Loucy (cell line): ENCODE results near the gene DRICH1.
"Not testable (repeated sequence)": the region's sequence is repeated elsewhere in the genome, so short reads cannot be mapped to it uniquely, and the experiment has no call there.

Experiments used
- H2AFZ ChIP-seq: fragments of 200-600 bp; sonication (generic); 2 replicates; pipeline ENCODE4 v1.6.0; 2016; ENCODE audit warnings: antibody characterized with exemption, mild to moderate bottlenecking, low read length, moderate library complexity
- H3F3A ChIP-seq: fragments of 200-600 bp; 2 replicates; pipeline ENCODE4 v1.6.0; 2016; ENCODE audit warnings: antibody characterized with exemption, low read depth, mild to moderate bottlenecking
- H3K27me3 ChIP-seq: fragments of 200-600 bp; sonication (generic); 2 replicates; pipeline ENCODE4 v1.6.1; 2014; ENCODE audit warnings: low read length, mild to moderate bottlenecking; ENCODE audit not compliant: insufficient read depth, poor library complexity, severe bottlenecking
- H3K36me3 ChIP-seq: fragments of 200-600 bp; sonication (generic); 2 replicates; pipeline ENCODE4 v1.6.1; 2016; ENCODE audit warnings: low read length; ENCODE audit not compliant: insufficient read depth
- H3K4me1 ChIP-seq: fragments of 200-600 bp; sonication (generic); 2 replicates; pipeline ENCODE4 v1.5.1; 2014; ENCODE audit warnings: low read length, mild to moderate bottlenecking; ENCODE audit not compliant: insufficient read depth, poor library complexity, severe bottlenecking
- H3K4me2 ChIP-seq: fragments of 200-600 bp; sonication (generic); 2 replicates; pipeline ENCODE4 v1.6.0; 2014; ENCODE audit warnings: antibody characterized with exemption, low read length, low read depth, mild to moderate bottlenecking; ENCODE audit not compliant: poor library complexity, severe bottlenecking
- H3K4me3 ChIP-seq: fragments of 200-600 bp; sonication (generic); 2 replicates; pipeline ENCODE4 v1.5.1; 2014; ENCODE audit warnings: low read length, mild to moderate bottlenecking, mixed read lengths; ENCODE audit not compliant: poor library complexity, severe bottlenecking
- H3K79me2 ChIP-seq: fragments of 200-600 bp; sonication (generic); 2 replicates; pipeline ENCODE4 v1.6.1; 2014; ENCODE audit warnings: low read length; ENCODE audit not compliant: insufficient read depth
- H3K9ac ChIP-seq: fragments of 200-600 bp; sonication (generic); 2 replicates; pipeline ENCODE4 v1.6.0; 2014; ENCODE audit warnings: mild to moderate bottlenecking, low read depth, low read length, moderate library complexity; ENCODE audit not compliant: poor library complexity, severe bottlenecking
- H3K9me2 ChIP-seq: fragments of 200-600 bp; sonication (generic); replicated peaks from 2 replicates; pipeline ENCODE4 v1.6.1; 2016; ENCODE audit warnings: low read depth, low read length, mixed read lengths
- H3K9me3 ChIP-seq: fragments of 200-600 bp; sonication (generic); 2 replicates; pipeline ENCODE4 v1.6.1; 2014; ENCODE audit warnings: mild to moderate bottlenecking, antibody characterized with exemption, low read length, low read depth; ENCODE audit not compliant: insufficient read depth
- H4K20me1 ChIP-seq: fragments of 200-600 bp; sonication (generic); 2 replicates; pipeline ENCODE4 v1.6.0; 2014; ENCODE audit warnings: antibody characterized with exemption, low read length, mild to moderate bottlenecking; ENCODE audit not compliant: insufficient read depth, poor library complexity, severe bottlenecking
- CTCF ChIP-seq: fragments of 200-600 bp; sonication (generic); conservative IDR thresholded peaks from 2 replicates; pipeline ENCODE4 v1.5.1; 2014; ENCODE audit warnings: mild to moderate bottlenecking, antibody characterized with exemption, low read length
- EZH2phosphoT487 ChIP-seq: fragments of 200-600 bp; IDR thresholded peaks from 2 replicates; pipeline ENCODE4 v1.6.1; 2018; ENCODE audit warnings: antibody characterized with exemption, mild to moderate bottlenecking, moderate library complexity, borderline replicate concordance

DRICH1 gene

GRCh38 chr22:23651676-23652075 is 19.6 kb upstream of the DRICH1 start:
- Histone ChIP-seq H3K4me3 (no peak overlapping the region), H2AFZ (no peak overlapping the region), H3K9me2 (no peaks in the 10 kb centered on the region), H3K4me1 (no peaks in the 10 kb centered on the region), H3K4me2 (no peak overlapping the region), H3K36me3 (peaks cover 3% of the 10 kb centered on the region; the same call in 1 of the 2 replicates), H3K27me3 (no peaks in the 10 kb centered on the region), H3F3A (no peaks in the 10 kb centered on the region), H4K20me1 (no peaks in the 10 kb centered on the region), H3K9me3 (no peaks in the 10 kb centered on the region), H3K79me2 (no peaks in the 10 kb centered on the region), H3K9ac (no peak overlapping the region)
- no peak for TF ChIP-seq CTCF
- TF ChIP-seq EZH2phosphoT487 = no peak

- Histone ChIP-seq H3K36me3 (peaks cover 3% of the 10 kb centered on the region; the same call in 1 of the 2 replicates), H3K4me1 (no peaks in the 10 kb centered on the region), H4K20me1 (no peaks in the 10 kb centered on the region), H3F3A (no peaks in the 10 kb centered on the region), H3K4me2 (no peak overlapping the region), H3K9ac (no peak overlapping the region), H2AFZ (no peak overlapping the region), H3K79me2 (no peaks in the 10 kb centered on the region), H3K9me3 (no peaks in the 10 kb centered on the region), H3K9me2 (no peaks in the 10 kb centered on the region), H3K4me3 (no peak overlapping the region), H3K27me3 (no peaks in the 10 kb centered on the region)
- TF ChIP-seq EZH2phosphoT487 = no peak
- no peak for TF ChIP-seq CTCF
Observed at GRCh38 chr22:23649071-23649501, 17.0 kb upstream of the DRICH1 start.

GRCh38 chr22:23646526-23646925 is 14.4 kb upstream of the DRICH1 start:
- not testable (repeated sequence) for H3K9me2 ChIP-seq, H3K9ac ChIP-seq, H4K20me1 ChIP-seq, H3K4me1 ChIP-seq, H3F3A ChIP-seq, H2AFZ ChIP-seq, H3K4me2 ChIP-seq, H3K27me3 ChIP-seq, H3K79me2 ChIP-seq, H3K9me3 ChIP-seq, H3K36me3 ChIP-seq, H3K4me3 ChIP-seq

- H4K20me1 ChIP-seq, H3K4me1 ChIP-seq, H3K27me3 ChIP-seq, H3K36me3 ChIP-seq, H3K9ac ChIP-seq, H3K9me3 ChIP-seq, H2AFZ ChIP-seq, H3K79me2 ChIP-seq, H3F3A ChIP-seq, H3K4me2 ChIP-seq, H3K9me2 ChIP-seq, H3K4me3 ChIP-seq: not testable (repeated sequence)
Observed at GRCh38 chr22:23640206-23640605, 8.1 kb upstream of the DRICH1 start.
